Brain microvascular endothelial cell (primary cell): ENCODE data around the gene MAP3K5.

Experiments
- DNase-seq: peaks from one replicate; pipeline ENCODE4 v3.0.0-alpha.2; 2020
- H3K27ac ChIP-seq: fragments of 250-450 bp; sonication (Bioruptor Pico); 2 replicates; pipeline ENCODE4 v1.5.1; 2020; ENCODE audit warnings: mild to moderate bottlenecking, moderate library complexity
- H3K27me3 ChIP-seq: fragments of 250-450 bp; sonication (Bioruptor Pico); replicated peaks from 2 replicates; pipeline ENCODE4 v1.5.1; 2020; ENCODE audit warnings: mild to moderate bottlenecking
- H3K36me3 ChIP-seq: fragments of 250-450 bp; sonication (Bioruptor Pico); replicated peaks from 2 replicates; pipeline ENCODE4 v1.5.1; 2020; ENCODE audit warnings: mild to moderate bottlenecking
- H3K4me3 ChIP-seq: 2 replicates; pipeline ENCODE4 v1.5.1; 2011; ENCODE audit warnings: low read depth, mild to moderate bottlenecking, control low read depth, low read length, moderate library complexity
- CTCF ChIP-seq: IDR thresholded peaks from 2 replicates; pipeline ENCODE4 v1.5.1; 2011; ENCODE audit warnings: low read depth, mild to moderate bottlenecking, moderate library complexity, low read length, control low read depth, inconsistent platforms; ENCODE audit errors: missing control alignments
- in situ Hi-C: cut with HindIII; loops from 2 replicates; pipeline ENCODE4 v1.10.0; 2017; ENCODE audit warnings: low sequenced_read_pairs, low pct_ligation_motif_present

Gene MAP3K5

DNA sequence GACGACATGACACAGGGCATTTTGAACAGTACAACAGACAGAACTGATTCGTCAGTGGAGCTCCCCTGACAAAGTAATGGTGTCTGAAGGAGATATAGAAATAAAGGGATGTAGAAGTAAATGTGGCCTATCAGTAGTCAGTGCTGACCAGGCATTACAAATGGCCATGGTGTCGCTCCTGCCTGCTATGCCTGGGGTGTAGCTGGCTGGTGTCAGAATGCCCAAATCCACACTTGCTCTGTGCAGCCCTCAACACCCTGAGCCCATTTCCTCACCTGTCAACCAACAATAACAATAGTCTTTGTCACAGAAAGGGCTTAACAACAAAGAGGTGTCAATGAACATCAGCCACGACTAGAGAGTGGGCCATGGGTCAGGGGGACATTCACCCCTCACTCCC is 53.2 kb downstream of the MAP3K5 start:
- Histone ChIP-seq H3K4me3 (no peak overlapping the region), H3K27me3 (no peaks in the 10 kb centered on the region), H3K36me3 (no peaks in the 10 kb centered on the region), H3K27ac (no peak overlapping the region)
- DNase-seq = no peak
- in situ Hi-C loops = no loop called here
- TF ChIP-seq CTCF = no peak

DNA sequence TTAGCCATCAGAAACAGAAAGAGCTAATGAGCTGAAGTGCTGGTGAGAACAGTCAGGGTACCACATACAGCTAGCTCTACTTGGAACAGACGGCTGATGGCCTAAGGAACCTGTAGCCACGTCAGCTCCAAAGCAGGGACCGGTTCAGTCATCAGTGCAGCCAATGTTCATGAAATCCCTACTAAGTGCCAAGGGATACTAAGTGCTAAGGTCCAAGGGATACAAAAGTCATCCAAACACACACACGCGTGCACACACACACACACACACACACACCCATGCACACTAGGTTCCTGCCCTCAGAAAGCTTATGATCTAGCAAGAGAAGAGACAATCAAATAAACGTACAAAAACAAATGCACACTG is 53.6 kb downstream of the MAP3K5 start:
- in situ Hi-C loops = no loop called here
- Histone ChIP-seq H3K27me3 (no peaks in the 10 kb centered on the region), H3K36me3 (no peaks in the 10 kb centered on the region), H3K27ac (no peak overlapping the region), H3K4me3 (no peak overlapping the region)
- no peak for DNase-seq
- TF ChIP-seq CTCF = no peak

DNA sequence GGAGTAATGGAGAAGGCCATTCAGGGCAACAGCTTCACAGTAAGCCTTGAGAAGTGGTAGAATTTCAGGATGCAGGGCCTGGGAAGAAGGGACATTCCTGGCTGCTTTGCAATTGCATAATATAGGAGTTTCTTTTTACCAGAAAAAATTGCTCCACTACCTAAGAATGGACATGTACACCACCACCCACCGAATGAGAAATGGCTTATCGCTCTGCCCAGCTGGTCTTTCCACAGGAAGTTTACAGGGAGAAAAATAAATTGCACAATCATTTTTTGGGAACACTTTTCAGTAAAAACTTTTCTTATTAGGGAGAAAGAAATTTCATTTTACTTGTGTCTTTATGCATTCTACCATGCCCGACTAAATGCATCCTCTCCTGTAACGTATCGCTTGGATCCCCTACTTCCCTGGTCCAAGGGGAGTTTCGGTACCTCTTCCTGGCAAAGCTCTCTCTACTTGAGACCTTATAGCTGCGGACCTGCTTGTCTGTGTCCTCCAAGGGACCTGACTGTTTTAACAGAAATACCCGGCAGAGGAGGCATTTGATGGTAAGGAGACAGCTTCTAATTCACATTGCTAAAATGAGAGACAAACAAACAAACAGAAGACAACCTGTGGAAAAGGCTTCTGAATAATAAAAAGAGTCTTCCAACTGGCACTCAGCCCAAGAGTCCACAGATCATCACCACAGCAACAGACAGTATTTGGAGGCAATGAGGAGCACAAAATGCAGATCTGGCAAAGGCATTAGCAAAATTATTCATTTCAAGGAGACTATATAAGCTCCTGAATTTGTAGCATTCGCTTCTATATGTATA is 54.2 kb downstream of the MAP3K5 start:
- TF ChIP-seq CTCF = no peak

DNA sequence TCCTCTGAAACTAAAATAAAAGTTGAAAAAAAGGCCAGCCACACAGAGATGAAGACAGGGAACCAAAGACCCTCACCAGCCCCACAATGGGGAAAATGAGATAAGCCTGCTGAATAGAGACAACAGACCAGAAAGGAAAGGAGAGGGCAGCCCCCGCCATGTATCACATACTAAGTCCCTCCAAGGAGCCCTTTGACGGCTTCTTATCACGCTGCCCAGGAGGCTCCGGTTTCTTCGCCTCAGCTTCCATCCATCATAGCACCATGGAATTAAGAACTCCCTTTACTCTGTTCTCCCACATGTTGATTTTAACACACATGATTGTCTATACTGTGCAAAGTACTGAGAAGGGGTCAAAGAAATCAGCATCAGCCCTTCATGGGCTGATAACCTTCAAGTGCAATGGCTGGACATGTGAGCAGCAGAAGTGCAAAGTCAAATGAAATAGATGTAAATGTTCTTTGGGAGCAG is 54.9 kb downstream of the MAP3K5 start:
- Histone ChIP-seq H3K36me3 (no peaks in the 10 kb centered on the region), H3K4me3 (no peak overlapping the region), H3K27me3 (no peaks in the 10 kb centered on the region), H3K27ac (peak overlapping the region; percentile 14)
- no peak for DNase-seq
- TF ChIP-seq CTCF = no peak
- in situ Hi-C loops = no loop called here

More for the DNA sequence above, 54.2 kb downstream of the MAP3K5 start:
- Histone ChIP-seq H3K4me3 (no peak overlapping the region), H3K36me3 (no peaks in the 10 kb centered on the region), H3K27ac (peak overlapping the region; percentile 27), H3K27me3 (no peaks in the 10 kb centered on the region)
- no peak for DNase-seq
- in situ Hi-C loops = no loop called here

DNA sequence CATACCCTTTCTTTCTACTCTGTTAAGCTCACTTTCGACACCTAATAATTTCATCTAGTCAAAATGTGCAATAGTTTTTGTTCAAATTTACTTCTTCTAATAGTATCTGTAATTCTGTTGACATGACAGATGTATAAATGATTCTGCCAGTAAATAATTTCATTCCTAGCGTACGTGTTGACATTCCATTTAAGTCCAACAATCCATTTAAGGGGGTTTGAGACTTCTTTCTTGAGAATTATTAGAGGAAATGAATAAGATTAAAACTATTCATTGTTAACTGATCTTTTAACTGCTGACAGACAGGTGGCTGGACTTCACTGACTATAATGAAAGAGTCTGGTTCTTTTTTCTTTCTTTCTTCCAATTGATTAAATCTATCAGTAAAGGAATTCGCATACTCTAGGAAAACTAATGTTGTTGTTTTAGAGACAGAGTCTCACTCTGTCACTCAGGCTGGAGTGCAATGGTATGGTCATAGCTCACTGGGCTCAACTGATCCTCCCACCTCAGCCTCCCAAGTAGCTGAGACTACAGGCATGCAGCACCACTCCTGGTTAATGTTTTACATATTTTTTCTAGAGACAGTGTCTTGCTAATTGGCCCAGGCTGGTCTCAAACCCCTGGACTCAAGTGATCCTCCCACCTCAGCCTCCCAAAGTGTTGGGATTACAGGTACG is 55.9 kb downstream of the MAP3K5 start:
- in situ Hi-C loops = no loop called here

More for the DNA sequence above, 55.9 kb downstream of the MAP3K5 start:
- H3K4me3 ChIP-seq = no peak overlapping the region
- H3K36me3 ChIP-seq = no peaks in the 10 kb centered on the region
- H3K27ac ChIP-seq = no peak overlapping the region
- DNase-seq = no peak
- no peak for TF ChIP-seq CTCF
- H3K27me3 ChIP-seq = no peaks in the 10 kb centered on the region
